Hepatocyte (in vitro differentiated cells): ENCODE data around the gene COL5A1.

Experiments
- CTCF ChIP-seq: fragments of 200-600 bp; sonication (generic); IDR thresholded peaks from 2 replicates; pipeline ENCODE4 v1.5.1; 2016; ENCODE audit warnings: antibody characterized with exemption, mild to moderate bottlenecking; ENCODE audit not compliant: poor library complexity
- EZH2 ChIP-seq: fragments of 200-600 bp; sonication (generic); IDR thresholded peaks from 2 replicates; pipeline ENCODE4 v1.6.1; 2016; ENCODE audit warnings: antibody characterized with exemption, mild to moderate bottlenecking, borderline replicate concordance

- no peak for TF ChIP-seq CTCF
- TF ChIP-seq EZH2: no peak
Observed at GRCh38 chr9:134826336-134827285, 185.0 kb downstream of the COL5A1 start.
